Duodenal mucosa (tissue), 2 donors: Measurements from ENCODE around the gene MXD3.

Source experiments
- H3K27ac ChIP-seq: one replicate; pipeline ENCODE4 v1.7.0; 2013; ENCODE audit warnings: low read depth, low read length
- H3K27me3 ChIP-seq, 2 donors: one replicate each; pipeline ENCODE4 v1.7.0; 2013; ENCODE audit warnings: low read length in 2 of 2, control low read depth in 1 of 2; ENCODE audit not compliant: insufficient read depth in 2 of 2, control insufficient read depth in 1 of 2
- H3K36me3 ChIP-seq, 2 donors: one replicate each; pipeline ENCODE4 v1.7.0; 2013; ENCODE audit warnings: low read length in 2 of 2, control low read depth in 1 of 2; ENCODE audit not compliant: insufficient read depth in 2 of 2, control insufficient read depth in 1 of 2
- H3K4me1 ChIP-seq, 2 donors: one replicate each; pipeline ENCODE4 v1.7.0; 2013; ENCODE audit warnings: low read length in 2 of 2, control low read depth in 1 of 2; ENCODE audit not compliant: insufficient read depth in 2 of 2, control insufficient read depth in 1 of 2
- H3K4me3 ChIP-seq, 2 donors: one replicate each; pipeline ENCODE4 v1.7.0; 2013; ENCODE audit warnings: low read length in 2 of 2, low read depth in 1 of 2
- H3K9ac ChIP-seq, 2 donors: one replicate each; pipeline ENCODE4 v1.7.0; 2013; ENCODE audit warnings: low read length in 2 of 2, low read depth in 1 of 2
- H3K9me3 ChIP-seq, 2 donors: one replicate each; pipeline ENCODE4 v1.7.0; 2013; ENCODE audit warnings: low read length in 2 of 2, control low read depth in 1 of 2; ENCODE audit not compliant: control insufficient read depth in 1 of 2

Gene MXD3

DNA sequence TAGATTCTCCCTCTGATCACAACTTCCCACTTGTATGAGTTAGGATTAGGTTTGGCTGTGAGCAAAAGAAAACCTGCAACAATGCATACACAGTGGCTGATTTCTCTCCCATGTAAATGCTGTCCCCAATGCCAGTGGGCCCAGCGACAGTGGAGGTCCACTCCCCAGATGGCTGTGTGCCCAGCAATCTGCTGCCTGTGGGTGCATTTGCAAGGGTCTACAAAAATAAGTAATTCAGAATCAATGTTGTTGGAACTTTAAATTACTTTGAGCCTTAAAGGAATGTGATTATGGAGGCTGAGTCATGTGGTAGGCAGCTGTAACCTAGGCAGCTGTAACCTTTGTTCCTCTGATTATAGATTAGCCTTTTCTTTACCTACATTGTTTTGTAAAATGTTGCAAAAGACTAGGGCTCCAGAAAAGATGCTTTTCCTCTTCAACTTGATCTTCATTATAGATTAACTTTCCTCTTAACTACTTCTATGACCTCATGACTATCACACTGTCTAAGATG is 14.2 kb upstream of the MXD3 start:
- Histone ChIP-seq H3K4me1 (peaks cover 6 to 10% of the 10 kb centered on the region in 2 donors), H3K27me3 (no peaks in the 10 kb centered on the region), H3K36me3 (peaks cover 9 to 19% of the 10 kb centered on the region in 2 donors), H3K9me3 (no peaks in the 10 kb centered on the region), H3K9ac (no peak overlapping the region), H3K4me3 (peak overlapping the region in 1 of 2 donors; percentile 8), H3K27ac (no peak overlapping the region)

DNA sequence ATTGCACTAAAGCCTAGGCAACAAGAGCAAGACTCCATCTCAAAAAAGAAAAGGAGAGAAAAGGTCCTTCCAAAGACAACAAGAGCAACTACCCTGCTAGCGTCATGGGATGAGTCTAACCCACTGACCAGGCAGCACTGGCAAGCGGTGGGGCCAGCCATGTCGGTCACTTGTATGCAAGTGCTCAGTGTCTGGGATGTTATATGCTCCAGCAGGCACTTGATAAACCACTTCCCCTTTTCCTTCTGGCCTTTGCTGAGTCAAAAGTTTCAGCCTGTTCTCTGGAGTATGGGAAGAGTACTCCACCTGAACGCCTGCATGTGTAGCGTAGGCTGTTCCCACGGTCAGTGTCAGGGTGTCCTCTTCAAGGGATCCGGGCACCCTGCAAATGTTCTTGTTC is 9.2 kb upstream of the MXD3 start:
- H3K4me3 ChIP-seq = no peak overlapping the region
- H3K9ac ChIP-seq = no peak overlapping the region
- no peak overlapping the region for H3K27ac ChIP-seq
- no peaks in the 10 kb centered on the region for H3K27me3 ChIP-seq
- peaks cover 4 to 9% of the 10 kb centered on the region in 2 donors for H3K4me1 ChIP-seq
- no peaks in the 10 kb centered on the region for H3K9me3 ChIP-seq
- peaks cover 4 to 10% of the 10 kb centered on the region in 2 donors for H3K36me3 ChIP-seq

DNA sequence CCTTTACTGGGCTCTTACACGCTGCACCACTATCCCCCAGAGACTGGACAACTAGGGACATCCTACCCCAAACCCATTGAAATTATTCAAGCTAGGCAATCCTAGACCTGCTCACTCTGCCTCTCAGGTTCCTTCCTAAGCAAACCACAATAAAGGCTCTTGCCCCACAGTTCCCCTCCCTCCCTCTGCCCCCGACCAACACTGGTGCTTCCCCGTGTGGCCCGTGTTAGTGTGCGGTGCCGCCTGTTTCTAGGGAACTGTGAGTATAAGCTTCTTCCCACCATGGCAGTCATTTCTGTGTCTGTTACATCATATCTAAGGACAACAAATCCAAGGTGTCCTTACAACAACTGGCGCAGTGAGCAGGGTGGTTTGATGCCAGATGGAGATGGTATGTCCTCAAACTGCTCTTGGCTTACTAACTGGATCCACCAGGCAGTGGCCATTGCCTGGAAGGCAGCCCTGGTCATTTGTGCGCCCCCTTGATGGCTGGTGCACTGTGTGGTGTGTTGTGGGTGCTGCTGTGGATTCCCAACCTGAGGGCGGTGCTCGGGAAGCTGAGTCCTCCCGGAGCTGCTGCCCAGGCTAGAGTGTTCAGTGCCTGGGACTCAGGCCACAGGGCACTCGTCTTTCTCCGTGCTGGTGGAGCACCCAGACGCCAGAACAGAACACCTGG is 8.4 kb upstream of the MXD3 start:
- no peak overlapping the region for H3K4me3 ChIP-seq
- no peaks in the 10 kb centered on the region for H3K27me3 ChIP-seq
- peaks cover 4 to 10% of the 10 kb centered on the region in 2 donors for H3K36me3 ChIP-seq
- H3K27ac ChIP-seq = no peak overlapping the region
- H3K9ac ChIP-seq = no peak overlapping the region
- H3K4me1 ChIP-seq = peaks cover 0 to under 1% of the 10 kb centered on the region in 2 donors
- no peaks in the 10 kb centered on the region for H3K9me3 ChIP-seq

DNA sequence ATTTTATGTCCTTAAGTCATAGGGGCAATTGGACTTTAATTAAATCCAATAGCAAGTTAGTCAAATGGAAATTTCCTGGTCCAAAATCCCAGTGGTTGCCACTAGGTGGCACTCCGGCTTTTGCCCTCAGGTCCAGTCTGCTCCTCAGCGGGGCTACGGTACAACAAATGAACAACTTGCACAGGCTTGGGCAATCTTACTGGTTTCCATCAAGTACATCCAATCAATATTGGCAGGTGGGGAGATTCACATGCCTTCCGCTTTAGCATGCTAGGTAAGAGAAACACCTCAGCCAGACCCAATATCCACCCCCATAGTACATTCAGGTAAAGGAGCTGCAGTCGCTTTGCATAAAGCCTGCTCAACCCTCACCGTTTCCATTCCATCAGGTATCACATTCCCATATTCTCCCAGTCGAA is 6.3 kb upstream of the MXD3 start:
- peaks cover 4 to 10% of the 10 kb centered on the region in 2 donors for H3K36me3 ChIP-seq

DNA sequence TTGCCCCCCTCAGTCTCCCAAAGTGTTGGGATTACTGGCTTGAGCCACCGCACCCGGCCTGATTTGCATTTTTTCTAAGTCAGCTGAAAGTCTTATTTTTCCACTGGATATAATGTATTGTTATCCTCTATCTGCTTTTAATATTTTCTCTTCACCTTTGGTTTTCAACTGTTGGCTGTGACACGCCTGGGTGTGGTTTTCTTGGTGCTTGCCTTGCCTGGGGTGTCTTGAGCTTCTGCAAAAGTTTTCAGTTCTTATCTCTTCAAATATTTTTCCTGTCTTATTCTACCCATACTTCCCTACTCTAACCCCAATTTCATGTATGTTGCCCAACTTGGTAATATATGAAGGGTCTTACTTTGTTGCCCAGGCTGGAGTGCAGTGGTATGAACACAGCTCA is 4.3 kb upstream of the MXD3 start:
- Histone ChIP-seq H3K4me1 (peaks cover 9 to 14% of the 10 kb centered on the region in 2 donors), H3K27me3 (no peaks in the 10 kb centered on the region), H3K4me3 (no peak overlapping the region)

More for the DNA sequence above, 6.3 kb upstream of the MXD3 start:
- H3K9ac ChIP-seq = no peak overlapping the region
- H3K4me1 ChIP-seq = peaks cover under 1 to 1% of the 10 kb centered on the region in 2 donors
- no peaks in the 10 kb centered on the region for H3K9me3 ChIP-seq
- H3K27ac ChIP-seq = no peak overlapping the region
- H3K27me3 ChIP-seq = no peaks in the 10 kb centered on the region
- no peak overlapping the region for H3K4me3 ChIP-seq

DNA sequence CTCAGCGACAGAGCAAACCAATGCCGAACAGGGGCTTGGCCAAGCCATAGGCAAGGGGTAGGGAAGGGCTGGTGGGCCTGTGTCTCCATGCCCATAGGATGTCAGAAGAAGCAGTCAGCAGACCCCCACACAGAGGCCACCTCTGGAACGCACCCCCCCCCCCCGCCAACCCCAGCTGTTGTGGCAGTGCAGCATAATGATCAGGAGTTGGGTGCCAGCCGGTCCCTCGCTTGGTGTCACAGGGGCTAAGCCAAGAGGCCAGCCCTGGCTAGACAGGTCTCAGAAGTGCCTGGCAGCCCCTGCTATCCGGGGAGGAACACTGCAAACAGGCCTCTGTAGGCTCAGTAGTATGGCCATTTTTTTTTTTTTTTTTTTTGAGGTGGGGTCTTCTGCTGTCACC is 3.7 kb upstream of the MXD3 start:
- Histone ChIP-seq H3K4me3 (no peak overlapping the region), H3K36me3 (peaks cover 4 to 5% of the 10 kb centered on the region in 2 donors), H3K9me3 (no peaks in the 10 kb centered on the region), H3K27me3 (no peaks in the 10 kb centered on the region), H3K27ac (no peak overlapping the region), H3K4me1 (peaks cover 15 to 20% of the 10 kb centered on the region in 2 donors), H3K9ac (no peak overlapping the region)

More for the DNA sequence above, 4.3 kb upstream of the MXD3 start:
- Histone ChIP-seq H3K9me3 (no peaks in the 10 kb centered on the region), H3K27ac (no peak overlapping the region), H3K36me3 (peaks cover 4 to 8% of the 10 kb centered on the region in 2 donors), H3K9ac (no peak overlapping the region)

DNA sequence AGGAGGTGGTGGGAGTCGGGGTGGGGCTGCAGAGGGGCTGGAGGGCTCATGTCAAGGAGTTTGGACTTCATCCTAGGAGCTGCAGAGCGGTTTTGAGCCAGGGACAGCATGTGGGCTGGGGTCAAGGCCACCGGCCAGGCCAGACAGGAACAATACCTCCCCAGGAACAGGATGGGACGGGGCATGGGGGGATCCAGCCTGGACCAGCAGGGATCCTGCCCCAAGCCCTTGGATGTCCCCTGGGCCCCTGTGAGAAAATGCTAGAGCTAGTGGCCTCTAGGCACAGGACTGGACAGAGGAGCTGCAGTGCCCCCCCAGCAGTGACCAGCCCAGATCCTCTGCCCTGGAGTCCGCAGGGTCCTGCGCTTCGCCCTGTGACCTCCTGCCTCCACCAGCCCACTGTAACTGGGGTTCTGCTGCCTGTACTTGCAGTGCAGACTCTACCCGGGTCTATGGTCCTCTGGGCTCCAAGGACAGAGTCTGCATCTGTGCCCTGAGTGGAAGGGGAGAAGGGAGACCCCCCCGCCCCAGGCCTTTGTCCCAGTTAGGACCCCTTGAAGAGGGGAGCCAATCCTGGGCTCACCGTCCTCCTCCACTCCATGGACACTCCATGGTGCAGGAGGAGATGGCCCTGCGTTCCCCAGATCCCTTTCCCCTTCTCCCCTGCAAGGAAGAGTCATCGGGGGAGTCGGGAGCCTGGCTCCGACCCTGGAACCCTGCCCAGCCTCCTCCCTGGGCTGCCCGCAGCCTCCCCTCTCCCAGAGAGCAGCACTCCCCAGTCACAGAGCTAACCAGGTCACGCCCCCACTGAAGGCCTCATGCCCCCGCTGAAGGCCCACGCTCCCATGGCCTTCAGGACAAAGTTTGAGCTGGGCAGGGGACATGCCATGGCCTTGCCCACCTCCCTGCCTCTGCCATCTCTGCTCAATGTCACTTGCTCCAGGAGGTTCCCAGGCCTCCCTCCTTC is 3.0 kb upstream of the MXD3 start:
- H3K9ac ChIP-seq = no peak overlapping the region
- peaks cover 0 to 4% of the 10 kb centered on the region in 2 donors for H3K36me3 ChIP-seq
- peaks cover 22 to 27% of the 10 kb centered on the region in 2 donors for H3K4me1 ChIP-seq
- H3K27ac ChIP-seq = no peak overlapping the region
- no peak overlapping the region for H3K4me3 ChIP-seq
- no peaks in the 10 kb centered on the region for H3K27me3 ChIP-seq
- H3K9me3 ChIP-seq = no peaks in the 10 kb centered on the region

DNA sequence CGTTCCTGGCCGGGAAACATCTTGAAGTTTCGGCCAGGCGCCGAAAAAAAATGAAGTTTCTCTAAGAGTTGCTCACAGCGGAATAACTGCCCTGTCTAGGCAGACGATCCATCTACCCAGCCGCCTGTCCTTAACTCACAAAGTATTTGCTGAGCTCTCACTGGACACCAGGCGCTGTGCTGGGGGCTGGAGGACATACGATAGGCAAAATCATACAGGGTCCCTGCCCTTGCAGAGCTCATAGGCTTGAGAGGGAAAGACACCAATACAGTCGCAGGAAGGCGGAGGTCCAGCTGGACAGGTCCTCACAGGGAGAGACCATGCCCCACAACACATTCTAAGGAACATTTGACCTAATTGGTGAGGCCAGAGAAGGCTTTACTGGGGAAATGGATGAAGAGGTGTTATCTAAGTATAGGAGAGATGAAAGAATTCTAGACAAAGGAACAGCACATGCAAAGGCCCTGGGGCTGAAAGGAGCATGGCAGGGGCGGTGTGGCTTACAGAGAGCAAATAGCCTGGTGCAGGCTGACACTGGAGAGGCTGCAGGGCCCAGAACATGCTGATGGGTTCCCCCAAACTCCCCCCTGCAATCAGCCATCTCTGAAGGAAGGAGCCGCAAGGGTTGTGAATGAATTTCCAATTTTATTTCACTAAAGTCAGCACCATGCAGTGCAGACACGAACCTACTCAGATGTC is 2.0 kb upstream of the MXD3 start:
- Histone ChIP-seq H3K4me1 (peaks cover 27% of the 10 kb centered on the region in 2 donors), H3K36me3 (peaks cover 2 to 4% of the 10 kb centered on the region in 2 donors), H3K9me3 (no peaks in the 10 kb centered on the region), H3K9ac (no peak overlapping the region), H3K4me3 (no peak overlapping the region), H3K27me3 (no peaks in the 10 kb centered on the region), H3K27ac (no peak overlapping the region)

DNA sequence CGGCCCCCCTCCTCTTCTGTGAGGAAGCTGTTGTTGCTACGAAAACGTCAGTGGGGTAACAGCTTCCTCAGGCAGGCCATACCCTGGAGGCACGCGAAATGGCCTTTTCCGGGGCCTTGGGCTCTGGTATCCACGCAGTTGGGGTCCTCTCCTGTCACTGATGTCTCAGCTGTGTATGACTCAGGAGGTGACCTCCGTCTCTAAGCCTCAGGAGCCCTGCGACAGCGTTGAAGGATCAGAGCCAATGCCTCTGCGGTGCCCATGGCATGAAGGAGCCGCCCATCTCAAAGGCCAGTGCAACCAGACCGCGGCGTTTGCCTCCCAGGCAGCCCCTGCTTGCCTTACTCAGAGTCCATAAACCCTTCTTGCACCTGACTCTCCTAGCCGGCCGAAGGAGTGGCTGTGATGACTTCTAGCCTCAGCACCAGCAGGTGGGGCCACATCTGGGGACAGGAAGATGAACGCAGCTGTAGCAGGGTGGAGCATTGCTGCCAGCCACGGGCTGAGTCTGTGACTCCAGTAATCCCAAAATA is 1.0 kb upstream of the MXD3 start:
- no peaks in the 10 kb centered on the region for H3K9me3 ChIP-seq
- H3K27ac ChIP-seq = no peak overlapping the region
- peaks cover 2 to 4% of the 10 kb centered on the region in 2 donors for H3K36me3 ChIP-seq
- H3K27me3 ChIP-seq = no peaks in the 10 kb centered on the region
- H3K4me1 ChIP-seq = peaks cover 27 to 31% of the 10 kb centered on the region in 2 donors
- H3K9ac ChIP-seq = peak overlapping the region; percentile 36 to 51
- peak overlapping the region; percentile 53 to 74 for H3K4me3 ChIP-seq
